ENCODE measurements around the gene ZNF620.
"Not testable (repeated sequence)": the region's sequence is repeated elsewhere in the genome, so short reads cannot be mapped to it uniquely, and the experiment has no call there.

Gene ZNF620

GRCh38 chr3:40550167-40550566 is 44.3 kb downstream of the ZNF620 start:
- no peak for TF ChIP-seq CTCF (conservative IDR thresholded peaks at IDR 0.05; ENCODE audit: low read depth, low read length)
- no peak overlapping the region for H3K4me3 ChIP-seq (ENCODE audit: low read length)
- DNase-seq (ENCODE audit: low read depth), result no peak

- no peak overlapping the region for H3K4me3 ChIP-seq (ENCODE audit: low read length)
- no peak for DNase-seq (ENCODE audit: low read depth)
- TF ChIP-seq CTCF (conservative IDR thresholded peaks at IDR 0.05; ENCODE audit: low read depth, low read length), result no peak
These were observed 51.8 kb downstream of the ZNF620 start for GRCh38 chr3:40557575-40558161.

- not testable (repeated sequence) for H3K4me3 ChIP-seq (ENCODE audit: low read length); DNase-seq (ENCODE audit: low read depth)
These were observed 56.6 kb downstream of the ZNF620 start for GRCh38 chr3:40562482-40562881.

- H3K4me3 ChIP-seq (ENCODE audit: low read length); DNase-seq (ENCODE audit: low read depth): not testable (repeated sequence)
These were observed 59.8 kb downstream of the ZNF620 start for GRCh38 chr3:40565629-40566028.

GRCh38 chr3:40566694-40567093 is 60.9 kb downstream of the ZNF620 start:
- no peak for DNase-seq (ENCODE audit: low read depth)
- no peak for TF ChIP-seq CTCF (conservative IDR thresholded peaks at IDR 0.05; ENCODE audit: low read depth, low read length)
- H3K4me3 ChIP-seq (ENCODE audit: low read length), result no peak overlapping the region
